Fibroblast of gingiva (primary cell): ENCODE results near the gene IMMT.

ENCODE experiments used
- DNase-seq: peaks from one replicate; pipeline ENCODE4 v3.0.0-alpha.2; 2011; ENCODE audit warnings: low read depth

Gene IMMT

GRCh38 chr2:86142436-86143257, 52.6 kb downstream of the IMMT start:
- DNase-seq: no peak

GRCh38 chr2:86140969-86141392, 54.3 kb downstream of the IMMT start:
- peak; percentile 9 for DNase-seq

- DNase-seq: no peak
Observed at GRCh38 chr2:86139981-86140380, 55.3 kb downstream of the IMMT start.

- DNase-seq: no peak
Observed at GRCh38 chr2:86138736-86139625, 56.3 kb downstream of the IMMT start.

GRCh38 chr2:86136141-86136540, 59.1 kb downstream of the IMMT start:
- no peak for DNase-seq

- DNase-seq: no peak
Observed at GRCh38 chr2:86135653-86136052, 59.6 kb downstream of the IMMT start.

GRCh38 chr2:86134709-86135108, 60.6 kb downstream of the IMMT start:
- no peak for DNase-seq

GRCh38 chr2:86124683-86125082, 70.6 kb downstream of the IMMT start:
- no peak for DNase-seq

- DNase-seq: no peak
Observed at GRCh38 chr2:86123328-86123925, 71.8 kb downstream of the IMMT start.

- no peak for DNase-seq
Observed at GRCh38 chr2:86118130-86118529, 77.1 kb downstream of the IMMT start.

GRCh38 chr2:86107031-86107430, 88.2 kb downstream of the IMMT start:
- no peak for DNase-seq

GRCh38 chr2:86105969-86106945, 89.0 kb downstream of the IMMT start, which contains the start of gene PTCD3:
Gene PTCD3 (plus strand): TSS chr2:86106235. CDS start chr2:86106248, 13 bp downstream.
- peak; percentile 96 for DNase-seq

GRCh38 chr2:86105252-86105968, 89.9 kb downstream of the IMMT start, which contains the start of gene POLR1A:
Gene POLR1A (minus strand): TSS chr2:86105886. CDS start chr2:86105776, 110 bp downstream.
- DNase-seq: peak; percentile 94

- DNase-seq: no peak
Observed at GRCh38 chr2:86102157-86102556, 93.1 kb downstream of the IMMT start.

- no peak for DNase-seq
Observed at GRCh38 chr2:86097913-86098312, 97.3 kb downstream of the IMMT start.

- no peak for DNase-seq
Observed at GRCh38 chr2:86097114-86097896, 98.0 kb downstream of the IMMT start.

- DNase-seq: no peak
Observed at GRCh38 chr2:86094229-86094628, 101.0 kb downstream of the IMMT start.
